Stimulated activated CD4-positive, alpha-beta T cell treated with anti-CD3 and anti-CD28 coated beads, Interleukin-15, amount 100 ng/mL, for 24 hours (primary cell): ENCODE measurements around the gene RBMS3.

Experiments used
- DNase-seq: peaks from one replicate; pipeline ENCODE4 v3.0.0-alpha.2; 2020

The RBMS3 gene

DNA sequence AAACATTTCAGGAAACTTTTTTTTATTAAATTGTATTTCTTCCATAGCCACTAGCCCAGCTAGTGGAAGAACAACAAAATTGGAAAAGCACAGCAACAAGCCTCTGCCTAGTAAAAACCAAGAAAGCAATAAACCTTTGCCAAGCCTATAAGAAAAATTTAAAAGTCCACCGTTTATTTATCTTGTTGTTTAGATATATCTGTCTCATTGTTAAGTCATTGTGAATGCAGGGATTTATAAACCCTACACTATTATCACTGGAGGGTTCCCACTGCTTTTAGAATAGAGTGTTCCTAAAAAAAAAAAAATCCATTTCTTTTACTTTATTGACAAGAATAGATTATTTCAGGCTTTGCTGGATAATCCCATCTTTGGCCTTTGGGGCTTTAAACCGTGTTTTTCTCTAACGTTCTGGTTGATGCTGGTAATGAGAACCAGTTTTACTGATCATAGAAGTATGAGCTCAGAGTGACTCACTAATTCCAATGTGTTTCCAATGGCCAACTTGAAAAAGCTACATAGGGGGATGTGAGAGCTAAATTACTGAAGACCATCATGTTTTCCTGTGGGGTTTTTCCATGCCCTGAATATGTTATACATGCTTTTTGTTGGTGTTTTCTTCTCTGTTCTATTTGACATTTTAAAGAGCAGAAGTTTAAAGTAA is 634.1 kb downstream of the RBMS3 start:
- DNase-seq = no peak

DNA sequence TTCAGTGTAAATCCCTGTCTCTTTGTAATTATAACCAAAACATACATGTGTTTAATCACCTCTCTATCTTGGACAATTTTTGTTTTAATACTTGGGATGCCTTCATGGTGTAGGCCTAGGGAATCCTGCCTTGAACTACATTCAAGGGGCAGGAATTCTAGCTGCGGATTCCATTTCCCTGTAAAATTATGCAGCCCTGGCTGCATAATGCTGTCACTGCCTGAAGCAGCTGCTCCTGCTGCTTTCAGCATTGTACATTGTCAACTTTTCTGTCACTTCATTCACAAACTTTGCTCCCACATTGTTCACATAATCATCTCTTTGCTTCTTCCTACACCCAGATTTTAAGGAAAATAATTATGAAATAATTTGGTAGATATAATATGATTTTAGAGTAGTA is 638.7 kb downstream of the RBMS3 start:
- no peak for DNase-seq

DNA sequence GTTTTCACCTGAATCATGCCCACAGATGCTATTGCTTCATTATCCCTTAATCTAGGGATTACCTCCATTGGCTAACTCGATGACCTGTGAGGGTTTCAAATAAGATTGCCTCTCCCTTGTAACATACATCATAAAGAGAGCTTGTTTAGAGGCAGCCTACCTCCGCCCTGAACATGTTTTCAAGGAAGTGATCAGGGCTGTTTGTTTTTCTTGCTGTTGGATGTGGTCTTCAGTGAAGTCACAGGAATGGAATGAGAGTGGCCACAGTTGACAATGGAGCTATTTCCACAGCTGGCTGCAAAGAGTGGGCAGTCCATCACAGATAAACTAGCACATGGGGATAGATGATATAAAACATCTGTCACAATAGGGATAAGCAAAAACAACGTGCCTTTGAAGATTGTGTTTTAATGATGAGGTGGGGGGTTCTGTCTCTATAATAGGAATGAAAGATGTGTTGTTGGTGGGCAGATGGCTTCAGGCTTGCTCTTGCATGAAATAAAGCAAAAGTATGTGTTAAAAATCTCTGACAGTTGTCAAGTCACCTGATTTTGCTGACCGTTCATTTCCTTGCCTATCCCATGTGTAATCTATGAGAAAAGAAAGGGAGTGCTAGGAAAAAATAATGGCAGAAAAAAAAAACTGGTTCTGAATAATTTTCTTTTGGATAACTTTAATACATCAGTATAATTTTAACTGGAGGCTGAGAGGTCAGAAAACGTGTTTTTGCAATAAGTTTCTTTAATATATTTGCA is 642.3 kb downstream of the RBMS3 start:
- no peak for DNase-seq

DNA sequence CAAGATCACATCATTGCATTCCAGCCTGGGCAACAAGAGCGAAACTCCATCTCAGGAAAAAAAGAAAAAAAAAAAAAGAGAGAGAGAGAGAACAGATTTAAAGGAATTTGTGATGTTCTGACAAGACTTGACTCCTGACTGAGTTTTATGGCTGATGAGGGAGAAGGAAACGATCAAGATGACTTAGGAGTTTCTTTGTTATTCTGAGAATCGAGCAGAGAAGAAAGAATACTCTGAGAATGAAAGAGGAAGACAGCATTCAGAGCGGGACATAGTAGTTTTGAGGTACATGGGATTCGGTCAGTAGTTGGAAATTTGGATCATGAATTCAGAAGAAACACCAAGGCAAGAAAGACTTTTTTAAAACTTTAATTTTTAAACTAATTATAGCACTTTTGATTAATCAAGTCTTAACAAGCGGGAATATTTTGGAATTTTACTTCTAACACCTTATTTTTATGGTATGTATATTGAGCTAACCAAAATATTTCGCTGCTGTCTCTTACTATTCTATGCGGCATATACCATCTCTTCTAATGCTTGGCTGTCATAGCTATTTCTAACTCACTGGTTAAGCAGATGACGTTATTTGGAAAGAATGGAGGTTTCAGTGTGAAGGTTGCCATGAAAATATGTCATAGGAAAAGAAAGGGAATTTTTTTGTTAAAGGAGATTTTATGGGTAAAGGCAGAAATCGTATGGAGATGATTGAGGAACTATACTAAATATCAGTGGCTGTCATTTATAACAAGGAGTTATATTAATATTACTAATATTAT is 644.1 kb downstream of the RBMS3 start:
- no peak for DNase-seq

DNA sequence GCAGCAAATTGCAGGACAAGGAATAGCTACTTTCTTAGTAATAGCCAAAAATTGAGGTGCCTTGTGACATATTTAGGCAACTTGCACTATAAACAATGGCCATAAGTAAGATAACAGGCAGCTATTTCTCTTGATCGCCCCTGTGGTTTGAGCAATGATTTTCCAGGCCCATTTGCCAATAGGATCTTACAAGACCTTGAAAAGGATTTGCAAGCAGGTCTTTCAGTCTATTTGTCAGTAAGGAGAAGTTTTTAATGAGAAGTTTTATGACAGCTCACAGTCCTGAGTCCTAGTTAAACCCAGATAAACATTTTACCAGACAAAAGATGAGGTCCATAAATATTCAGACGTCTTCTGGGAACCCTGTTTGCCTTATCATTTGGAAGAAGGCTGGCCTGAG is 645.5 kb downstream of the RBMS3 start:
- DNase-seq = no peak

DNA sequence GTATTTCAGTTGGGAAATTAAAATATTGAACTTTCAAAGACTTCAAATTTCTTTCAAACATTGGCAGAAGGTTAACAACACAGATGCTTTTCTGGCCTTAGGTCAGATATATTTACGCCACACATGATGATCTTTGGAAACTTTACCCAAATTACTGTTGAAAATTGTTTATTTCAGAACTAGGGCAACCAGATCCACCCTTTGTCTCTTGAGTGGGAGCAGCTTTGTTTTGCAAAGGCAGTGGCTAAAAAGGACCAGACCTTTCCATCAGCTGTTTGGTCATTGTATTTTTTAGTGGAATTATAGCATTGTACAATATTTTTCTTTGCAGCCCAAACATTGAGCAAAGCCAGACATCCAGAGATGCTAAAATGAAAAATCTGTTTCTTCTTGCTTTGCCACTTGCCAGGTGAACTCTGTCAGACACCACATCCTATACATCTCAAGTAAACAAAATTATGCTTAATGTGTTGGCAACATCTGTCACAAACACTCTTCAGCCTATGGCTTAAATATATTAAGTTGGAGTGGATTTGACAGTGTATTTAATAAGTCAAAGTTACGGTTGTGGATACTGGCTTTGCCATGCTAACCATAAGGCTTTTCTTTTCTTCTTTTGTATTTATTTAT is 651.9 kb downstream of the RBMS3 start:
- DNase-seq = no peak

DNA sequence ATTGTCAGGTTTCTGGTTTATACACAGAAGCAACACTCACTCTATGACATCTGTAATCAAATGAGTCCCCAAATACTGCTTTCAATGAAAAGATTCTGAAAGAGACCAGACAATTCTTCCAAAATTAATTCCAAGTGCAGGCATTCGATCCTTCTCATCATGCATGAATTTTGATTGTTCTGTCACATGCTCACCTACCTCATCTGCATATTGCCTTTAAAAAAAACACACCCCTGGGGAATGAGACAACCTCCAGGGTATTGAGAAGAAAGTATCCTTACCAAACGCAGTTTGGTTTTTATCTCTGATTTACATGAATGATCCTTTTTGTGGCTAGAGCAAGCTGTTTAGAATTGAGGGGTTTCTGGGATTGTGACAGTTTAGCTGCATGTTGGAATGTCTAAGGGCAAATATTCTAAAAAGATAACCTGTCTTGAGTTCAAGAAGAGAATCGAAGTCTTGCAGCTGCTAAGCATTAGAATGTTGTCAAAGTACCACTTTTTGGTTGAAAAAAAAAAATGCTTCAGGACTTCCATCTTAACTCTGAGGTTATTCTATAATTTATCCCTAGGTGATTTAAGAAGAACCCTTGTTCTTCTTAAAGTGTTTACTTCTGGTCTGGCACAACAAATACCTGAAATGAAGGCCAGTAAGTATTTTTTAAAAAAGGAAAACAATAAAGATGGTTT is 653.1 kb downstream of the RBMS3 start:
- DNase-seq = no peak

DNA sequence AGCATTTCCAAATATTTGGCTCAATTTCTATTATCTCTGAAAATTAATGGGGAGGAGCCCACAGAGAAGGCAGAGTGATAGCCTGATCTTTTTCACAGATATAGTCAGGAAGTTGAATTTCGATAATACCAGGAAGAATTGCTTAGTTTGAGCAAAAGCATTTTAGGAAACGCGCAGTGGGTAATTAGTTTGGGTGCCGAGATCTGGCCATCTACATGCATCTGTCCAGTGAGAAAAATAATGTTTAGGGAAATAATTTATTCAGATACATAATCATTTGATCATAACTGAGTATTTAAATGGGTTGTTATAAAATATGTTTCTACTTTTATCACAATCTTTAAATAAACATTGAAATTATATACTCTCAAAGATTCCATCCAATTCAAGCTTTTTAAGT is 653.9 kb downstream of the RBMS3 start:
- no peak for DNase-seq

DNA sequence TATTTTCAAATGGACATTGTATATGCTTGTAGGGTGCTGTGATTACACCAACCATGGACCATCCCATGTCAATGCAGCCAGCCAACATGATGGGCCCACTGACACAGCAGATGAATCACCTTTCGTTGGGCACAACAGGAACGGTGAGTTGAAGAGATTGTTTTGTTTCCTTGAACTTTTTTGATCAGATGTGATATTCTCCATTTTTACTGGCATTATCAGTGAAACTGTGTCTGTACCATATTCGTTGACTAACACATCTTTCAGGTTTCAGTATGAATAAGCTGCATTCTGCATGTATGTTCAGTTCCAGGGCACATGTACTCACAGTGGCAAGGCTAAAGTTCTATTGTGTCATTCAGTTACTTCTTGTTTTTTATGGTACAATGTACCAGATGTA is 655.2 kb downstream of the RBMS3 start:
- peak; percentile 18 for DNase-seq

DNA sequence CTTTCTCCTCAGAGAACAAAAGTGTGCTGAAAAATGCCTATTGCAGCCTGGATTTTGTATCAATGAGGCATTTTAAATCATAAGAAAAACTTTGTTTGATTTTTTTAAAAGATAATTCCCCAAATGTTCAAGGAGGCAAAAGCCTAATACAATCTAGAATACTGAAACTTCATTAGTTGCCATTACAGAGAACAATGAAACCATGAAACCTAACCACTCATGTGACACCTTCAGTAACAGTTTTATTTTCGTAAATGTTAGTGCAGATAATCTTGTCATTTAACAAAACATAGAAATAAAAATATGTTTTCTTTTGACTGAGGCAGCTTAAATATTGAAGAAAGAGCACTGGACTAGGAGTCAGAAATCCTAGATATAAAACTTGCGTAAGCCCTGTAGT is 655.9 kb downstream of the RBMS3 start:
- no peak for DNase-seq

DNA sequence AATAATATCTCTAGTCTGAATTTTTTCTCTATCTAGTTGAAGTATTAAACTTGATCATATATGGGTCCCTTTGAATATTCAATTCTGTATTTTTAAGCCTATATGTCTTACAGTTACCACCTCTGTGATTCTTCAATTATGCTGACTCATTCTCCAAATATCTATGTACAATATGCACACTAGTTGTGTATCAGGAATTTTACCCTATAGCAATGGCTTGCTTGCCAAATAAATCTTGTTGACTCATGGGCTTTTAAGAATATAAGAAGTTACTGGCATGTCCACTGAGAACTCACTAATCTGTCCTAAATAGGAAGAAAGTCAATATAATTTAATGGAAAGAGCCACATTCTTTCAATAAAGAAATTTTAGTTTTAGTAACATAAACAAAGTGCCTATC is 656.3 kb downstream of the RBMS3 start:
- DNase-seq = no peak

DNA sequence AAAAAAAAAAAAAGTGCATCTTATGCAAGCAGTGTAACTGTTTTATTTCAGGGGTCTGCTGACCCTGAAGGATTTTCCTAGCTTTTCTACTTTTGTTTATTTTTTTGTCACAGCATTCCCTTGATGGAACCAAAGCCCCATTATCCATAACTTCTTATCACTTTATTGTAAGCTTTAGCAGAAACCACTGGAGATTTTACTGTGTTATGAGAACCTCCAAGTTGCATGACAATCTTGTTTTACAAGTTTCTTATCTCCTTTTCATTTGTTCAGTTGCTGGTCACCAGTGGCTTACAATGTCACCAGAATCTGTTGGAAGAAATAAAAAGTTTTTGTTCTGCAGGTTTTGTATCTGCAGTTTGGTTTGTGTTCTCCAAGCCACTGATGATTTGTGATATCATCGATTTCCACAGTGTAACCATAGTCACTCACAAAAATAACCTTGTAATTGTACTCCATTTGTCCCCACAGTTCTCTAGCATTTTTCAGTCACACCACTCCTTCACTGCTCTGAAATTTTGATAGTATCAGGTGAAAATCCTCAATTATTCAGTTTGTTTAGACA is 660.0 kb downstream of the RBMS3 start:
- no peak for DNase-seq

DNA sequence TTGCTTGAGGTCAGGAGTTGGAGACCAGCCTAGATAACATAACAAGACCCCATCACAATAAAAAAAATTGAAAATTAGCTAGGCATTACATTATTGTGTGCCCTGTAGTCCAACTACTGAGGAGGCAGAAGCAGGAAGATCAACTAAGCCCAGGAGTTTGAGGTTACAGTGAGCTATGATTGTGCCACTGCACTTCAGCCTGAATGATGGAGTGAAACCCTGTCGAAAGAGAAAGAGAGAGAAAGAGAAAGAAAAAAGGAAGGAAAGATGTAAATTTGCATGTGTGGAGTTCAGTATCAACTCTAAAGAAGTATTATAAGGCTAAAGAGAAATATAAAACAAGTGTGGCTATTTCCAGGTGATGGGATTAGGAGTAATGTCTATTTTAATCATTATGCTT is 661.4 kb downstream of the RBMS3 start:
- DNase-seq = no peak

DNA sequence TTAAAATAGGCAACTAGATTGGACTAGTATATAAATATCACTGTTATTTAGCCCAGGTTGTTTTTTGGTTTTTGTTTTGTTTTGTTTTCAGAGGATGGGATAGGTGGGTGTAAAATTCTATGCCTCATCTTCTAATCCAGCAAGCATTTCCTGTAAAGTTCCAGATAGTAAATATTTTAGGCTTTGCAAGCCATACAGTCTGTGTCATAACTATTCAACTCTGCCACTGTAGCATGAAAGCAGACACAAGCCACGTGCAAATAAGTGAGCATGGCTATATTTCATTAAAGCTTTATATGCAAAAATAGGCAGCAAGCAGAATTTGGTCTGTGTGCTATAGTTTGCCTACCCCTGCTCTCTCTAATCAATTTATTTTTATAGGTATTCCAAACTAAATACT is 668.3 kb downstream of the RBMS3 start:
- DNase-seq = no peak

DNA sequence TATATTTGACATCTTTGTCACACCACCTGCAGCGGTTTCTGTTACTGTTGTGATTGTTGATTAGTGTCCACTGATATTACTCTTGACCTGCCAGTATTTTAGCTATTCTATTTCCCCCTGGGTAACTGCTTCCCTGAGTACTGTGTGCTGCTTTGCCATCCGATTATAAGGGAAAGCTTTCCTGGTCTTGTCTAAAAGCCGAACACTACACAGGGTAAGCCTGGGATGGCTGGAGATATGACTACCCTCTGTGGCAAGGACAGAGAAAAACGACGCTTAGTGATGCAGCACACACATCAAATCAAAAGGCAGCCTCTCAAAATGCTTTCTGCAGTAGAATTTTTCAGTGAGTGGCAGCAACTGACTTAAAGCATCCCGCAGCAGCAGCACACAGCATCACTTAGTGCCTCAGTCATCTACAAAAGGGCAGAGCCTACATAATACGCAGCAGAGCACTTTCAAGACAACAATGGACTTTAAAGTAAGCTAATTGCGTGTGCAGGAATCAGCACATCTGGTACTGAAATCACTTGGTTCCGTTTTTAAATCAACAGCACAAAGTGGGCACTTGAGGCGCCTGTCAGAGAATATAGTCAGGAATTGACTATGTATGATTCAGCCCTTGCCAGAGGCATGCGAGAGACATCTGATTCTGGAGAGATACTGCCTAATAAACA is 669.2 kb downstream of the RBMS3 start:
- DNase-seq = no peak

DNA sequence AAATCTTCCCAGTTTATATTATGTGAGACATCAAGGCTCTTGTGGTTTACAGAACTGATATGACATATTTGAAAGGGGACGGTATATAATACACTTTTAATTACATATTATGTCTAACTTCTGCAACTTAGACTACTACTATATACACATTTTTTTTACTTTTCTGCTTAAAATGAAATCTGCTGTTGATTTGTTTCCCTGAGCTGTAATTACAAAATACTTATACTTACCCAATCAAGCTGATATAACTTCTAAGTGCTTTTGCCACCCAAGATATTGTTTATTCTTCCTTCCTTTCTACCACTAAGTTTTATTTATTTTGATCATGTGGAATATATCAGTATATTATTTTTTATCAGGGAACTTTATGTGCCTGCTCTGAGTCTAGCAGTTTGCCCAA is 671.6 kb downstream of the RBMS3 start:
- DNase-seq = no peak

DNA sequence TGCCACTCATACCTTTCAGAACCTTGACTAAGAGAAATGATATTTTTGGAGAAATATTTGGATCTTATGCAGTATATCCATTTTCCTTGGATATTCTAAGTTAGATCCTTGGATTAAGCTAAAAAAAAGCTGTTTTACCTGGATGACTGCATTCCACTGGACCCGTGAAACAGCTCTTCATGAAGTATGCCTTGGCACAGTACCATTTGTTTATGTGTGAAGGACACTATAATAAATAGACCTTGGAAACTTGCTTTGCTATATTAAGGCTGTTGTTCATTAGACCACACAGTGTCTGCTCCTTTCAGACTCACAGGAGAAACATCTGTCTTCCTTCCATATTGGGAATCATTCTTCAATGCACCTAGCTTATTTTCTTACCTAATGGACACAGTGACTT is 674.5 kb downstream of the RBMS3 start:
- no peak for DNase-seq

DNA sequence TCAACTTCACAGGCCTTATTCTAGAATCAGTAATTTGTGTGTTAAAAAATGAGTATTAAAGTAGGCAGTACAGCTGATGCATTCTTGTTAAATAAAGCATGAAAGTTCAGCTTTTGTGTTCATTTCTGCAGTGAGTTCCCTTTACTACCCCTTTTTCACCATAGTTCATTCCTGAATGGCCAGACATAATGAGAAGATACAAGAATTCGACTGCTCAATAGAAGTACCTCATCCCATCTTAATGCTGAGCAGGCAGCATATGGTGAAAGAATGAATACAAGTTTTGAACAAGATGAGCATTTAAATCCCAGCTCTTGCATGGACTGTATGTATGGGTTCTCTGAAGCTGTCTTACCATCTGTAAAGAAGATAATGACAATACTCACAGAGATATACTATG is 677.9 kb downstream of the RBMS3 start:
- DNase-seq = no peak

DNA sequence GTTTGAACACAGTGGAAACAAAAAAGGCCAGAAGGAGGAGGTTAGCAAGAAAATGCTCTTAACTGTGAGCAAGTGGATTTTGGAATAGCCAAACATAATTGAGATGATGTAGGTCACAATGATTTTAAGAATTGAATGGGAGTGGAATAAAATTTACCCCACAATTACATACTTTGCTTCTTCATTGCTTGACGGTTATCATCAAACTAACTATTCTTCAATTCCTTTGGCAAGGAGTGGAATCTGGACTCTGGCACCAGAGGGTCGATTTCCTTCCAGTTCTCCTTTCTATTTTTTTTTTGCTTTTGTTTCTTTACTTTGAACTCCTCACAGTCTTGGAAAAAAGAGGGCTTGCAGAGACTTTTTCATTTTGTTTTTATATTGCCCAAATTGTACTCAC is 691.0 kb downstream of the RBMS3 start:
- DNase-seq = no peak

DNA sequence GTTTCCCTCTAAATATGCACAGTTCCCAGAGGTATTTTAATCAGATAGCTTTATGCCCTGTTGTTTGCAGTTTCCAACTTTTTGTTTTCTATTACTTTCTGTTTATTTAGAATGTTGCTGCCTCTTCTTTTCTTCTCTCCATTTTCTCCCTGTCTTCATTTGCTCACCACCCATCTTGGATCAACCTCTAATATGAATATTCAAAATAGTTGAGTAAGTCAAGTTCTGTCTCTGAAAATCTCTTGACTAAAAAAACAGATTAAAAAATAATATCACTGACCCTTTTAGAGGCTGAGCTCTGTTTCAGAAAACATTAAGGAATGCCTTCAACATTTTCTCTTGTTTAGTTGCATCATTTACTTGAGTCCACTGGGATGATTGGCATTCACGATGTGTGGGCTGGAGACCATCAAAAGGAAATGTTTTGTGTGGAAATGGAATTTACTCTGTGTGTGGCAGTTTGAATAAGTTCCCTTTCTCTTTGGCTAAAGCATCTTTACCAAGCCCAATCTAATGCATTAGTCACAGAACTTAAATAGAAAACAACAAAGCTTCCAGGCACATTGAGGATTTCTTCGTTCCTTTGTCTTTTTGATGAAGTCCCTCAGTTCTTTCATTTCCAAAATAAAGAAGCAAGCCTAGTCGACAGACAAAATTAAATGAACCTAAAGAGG is 691.6 kb downstream of the RBMS3 start:
- no peak for DNase-seq

DNA sequence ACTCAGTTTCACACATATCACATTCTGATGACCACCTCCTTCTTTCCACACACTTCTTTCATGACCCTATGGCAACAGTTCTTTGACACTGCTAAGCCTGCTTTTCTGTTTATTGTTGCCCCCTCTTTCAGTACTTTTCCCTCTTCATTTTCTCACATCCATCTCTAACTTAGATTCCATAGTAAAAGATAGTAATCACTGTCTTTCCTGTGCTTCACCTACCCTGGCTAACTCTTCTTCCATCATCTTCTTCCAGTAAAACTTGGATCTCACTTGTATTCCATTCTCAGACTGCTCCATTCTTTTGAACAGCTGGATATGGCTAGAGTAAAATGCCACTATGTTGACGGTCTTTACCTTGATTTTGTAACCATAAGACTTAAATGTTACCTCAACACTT is 692.9 kb downstream of the RBMS3 start:
- no peak for DNase-seq

DNA sequence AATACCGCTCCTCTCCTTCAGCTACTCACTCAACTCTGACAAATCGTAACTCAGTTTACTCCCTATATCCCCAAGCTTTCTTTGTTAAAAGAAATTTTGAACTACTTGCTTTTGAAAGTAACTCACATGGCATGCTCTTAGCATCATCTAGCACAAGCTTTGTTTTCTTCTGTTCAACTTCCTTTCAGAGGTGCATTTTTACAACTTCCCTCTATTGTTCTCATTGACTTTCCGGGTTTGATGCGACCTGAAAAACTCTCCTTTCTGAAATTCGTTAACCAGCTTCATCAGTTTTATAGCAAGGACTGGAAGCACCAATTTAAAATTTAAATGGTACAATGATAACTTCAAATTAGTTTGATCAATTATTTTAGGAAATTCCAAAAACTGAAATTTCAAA is 696.0 kb downstream of the RBMS3 start:
- no peak for DNase-seq
